Left lobe of liver (tissue), 2 donors: Measurements from ENCODE around the gene FGB. TPM values are rescaled to one million over a fixed set of nuclear protein-coding genes. Genes with fewer than 3 reads are reported as not detected.

Experiments used
- ATAC-seq: fragments of 200-7000 bp; cut with Tn5 transposase; one replicate; pipeline ENCODE4 v1.9.1; 2020; ENCODE audit warnings: mild to moderate bottlenecking, moderate library complexity
- DNase-seq: peaks from one replicate; pipeline ENCODE4 v3.0.0-alpha.2; 2020; ENCODE audit warnings: low spot score
- total RNA-seq: library from RNA; stranded (reverse); gene quantifications from one replicate; pipeline ENCODE4 v1.2.1, GENCODE V29; 2021
- donor health status: DM: no; HTN: no; CAD: no; lungs with moderate emphysema.
- donor health status: DM: no; HTN: yes; CAD: no.

The FGB gene
- total RNA-seq, 1 donor from 2014 or later = 9,039 TPM

- no peak for DNase-seq
- peak; percentile 10 for ATAC-seq
These were observed 2.9 kb downstream of the FGB start for GRCh38 chr4:154565704-154566103.

- DNase-seq (no peak), ATAC-seq (no peak)
These were observed 3.9 kb downstream of the FGB start for GRCh38 chr4:154566639-154567204.

- DNase-seq = no peak
- ATAC-seq = no peak
These were observed 6.2 kb downstream of the FGB start for GRCh38 chr4:154569028-154569427.

- no peak for ATAC-seq
- no peak for DNase-seq
These were observed 6.8 kb downstream of the FGB start for GRCh38 chr4:154569584-154569983.

GRCh38 chr4:154573190-154573870 is 10.5 kb downstream of the FGB start:
- peak; percentile 8 for ATAC-seq
- DNase-seq = no peak

- ATAC-seq = no peak
- no peak for DNase-seq
These were observed 11.5 kb downstream of the FGB start for GRCh38 chr4:154574311-154574710.

GRCh38 chr4:154577324-154577723 is 14.5 kb downstream of the FGB start:
- ATAC-seq (peak; percentile 71), DNase-seq (peak; percentile 58)

GRCh38 chr4:154578919-154579318 is 16.1 kb downstream of the FGB start:
- no peak for DNase-seq
- no peak for ATAC-seq

- DNase-seq (no peak), ATAC-seq (no peak)
These were observed 17.1 kb downstream of the FGB start for GRCh38 chr4:154579927-154580326.

GRCh38 chr4:154582723-154583122 is 19.9 kb downstream of the FGB start:
- ATAC-seq (no peak), DNase-seq (no peak)

- ATAC-seq (no peak), DNase-seq (no peak)
These were observed 20.4 kb downstream of the FGB start for GRCh38 chr4:154583230-154583629.

- ATAC-seq (no peak), DNase-seq (no peak)
These were observed 20.9 kb downstream of the FGB start for GRCh38 chr4:154583677-154584076.

GRCh38 chr4:154584259-154584658 is 21.4 kb downstream of the FGB start:
- ATAC-seq = peak; percentile 26
- no peak for DNase-seq

GRCh38 chr4:154585369-154586018 is 22.7 kb downstream of the FGB start:
- DNase-seq (no peak), ATAC-seq (peak; percentile 23)

GRCh38 chr4:154586296-154587033 is 23.7 kb downstream of the FGB start:
- DNase-seq = no peak

GRCh38 chr4:154588198-154588597 is 25.4 kb downstream of the FGB start:
- ATAC-seq = no peak
- DNase-seq = no peak

More at GRCh38 chr4:154586296-154587033, 23.7 kb downstream of the FGB start:
- peak; percentile 25 for ATAC-seq

GRCh38 chr4:154589296-154590197 is 26.7 kb downstream of the FGB start:
- ATAC-seq (no peak), DNase-seq (no peak)

GRCh38 chr4:154590329-154591006 is 27.7 kb downstream of the FGB start, which contains the start of gene FGA:
Gene FGA, minus strand, starts transcription at chr4:154590742. Its CDS starts 55 bp downstream, at chr4:154590687.
- DNase-seq (peak; percentile 80), ATAC-seq (peak; percentile 59)

- DNase-seq = no peak
These were observed 29.1 kb downstream of the FGB start for GRCh38 chr4:154591890-154592289.

GRCh38 chr4:154593868-154594267 is 31.1 kb downstream of the FGB start:
- no peak for ATAC-seq
- DNase-seq = no peak

More at GRCh38 chr4:154591890-154592289, 29.1 kb downstream of the FGB start:
- ATAC-seq = no peak
